K562 (cell line): Measurements from ENCODE around the gene SLC6A6. TPM values are rescaled to one million over a fixed set of nuclear protein-coding genes. Genes with fewer than 3 reads are reported as not detected.
A peak's percentile ranks its signal among the peaks of the same experiment; 100 is the strongest.

Experiments used
- ATAC-seq: fragments of 200-7000 bp; cut with Tn5 transposase; 3 replicates; pipeline ENCODE4 v1.9.1; 2020; ENCODE audit warnings: moderate library complexity
- BruUV-seq: library from RNA; stranded (reverse); fragments of 400-500 nt; replicated peaks from 2 replicates; lab custom pipeline; 2021; lab: Mats Ljungman, UMichigan
- CTCF ChIA-PET: fragments of 300-600 bp; formaldehyde crosslinking; extraction: SDS; loops from one replicate; lab custom pipeline; 2021; ENCODE audit warnings: low intra/inter-chr PET ratio; lab: Yijun Ruan, JAX
- POLR2A ChIA-PET: fragments of 300-600, 350-650 bp; sonication (Branson Sonifier 250); formaldehyde crosslinking; extraction: SDS; loops from one replicate; lab custom pipeline; 2021; ENCODE audit warnings: antibody characterized with exemption, inconsistent platforms; lab: Yijun Ruan, JAX
- DNase-seq, 4 experiments: peaks; one replicate each; pipeline versions ENCODE4 v3.0.0 to v3.0.0-alpha.2; 2011 to 2018; ENCODE audit warnings: low spot score in 3 of 4, mixed read lengths in 3 of 4; ENCODE audit errors: extremely low read depth in 1 of 4
- FAIRE-seq: peaks from 2 replicates; lab custom pipeline; 2011; peaks lifted over from hg19 to GRCh38; lab: Jason Lieb, UNC
- H2AFZ ChIP-seq: 2 replicates; pipeline ENCODE4 v1.6.0; 2011; ENCODE audit warnings: low read depth, low read length, control low read depth, inconsistent platforms
- H3K27ac ChIP-seq: fragments of 200-600 bp; 3 replicates; pipeline ENCODE4 v1.8.0; 2011; ENCODE audit warnings: low read depth, mild to moderate bottlenecking, control low read depth, inconsistent platforms, low read length, moderate library complexity, mixed read lengths; ENCODE audit errors: extremely low read depth
- H3K27me3 ChIP-seq, 2 experiments: fragments of 300-600 bp in 1 of 2; 2 replicates in 1 of 2; 3 replicates in 1 of 2; pipeline versions ENCODE4 v1.6.0 to v1.8.0; 2011; ENCODE audit warnings: inconsistent platforms in 2 of 2, low read length in 2 of 2, mild to moderate bottlenecking in 1 of 2, mixed read lengths in 1 of 2, moderate library complexity in 1 of 2; ENCODE audit not compliant: control insufficient read depth in 2 of 2, insufficient read depth in 2 of 2
- H3K36me3 ChIP-seq: fragments of 300-600 bp; 3 replicates; pipeline ENCODE4 v1.8.0; 2011; ENCODE audit warnings: mild to moderate bottlenecking, low read length, inconsistent platforms; ENCODE audit not compliant: control insufficient read depth, insufficient read depth
- H3K4me1 ChIP-seq, 2 experiments: fragments of 200-600 bp in 1 of 2; replicated peaks in 1 of 2; 2 replicates in 1 of 2; 3 replicates in 1 of 2; pipeline versions ENCODE4 v1.5.1 to v1.8.0; 2011; ENCODE audit warnings: inconsistent platforms in 2 of 2, low read length in 2 of 2, mild to moderate bottlenecking in 1 of 2, mixed read lengths in 1 of 2, moderate library complexity in 1 of 2; ENCODE audit not compliant: control insufficient read depth in 2 of 2, insufficient read depth in 2 of 2
- H3K4me2 ChIP-seq: 2 replicates; pipeline ENCODE4 v1.6.1; 2011; ENCODE audit warnings: low read length, control low read depth, inconsistent platforms, mixed read lengths; ENCODE audit not compliant: insufficient read depth
- H3K4me3 ChIP-seq: fragments of 200-600 bp; sonication (generic), shearing (Covaris generic); 2 replicates; pipeline ENCODE4 v1.5.1; 2016; ENCODE audit warnings: control low read depth, inconsistent platforms
- H3K79me2 ChIP-seq: fragments of 200-600 bp; 3 replicates; pipeline ENCODE4 v1.8.0; 2011; ENCODE audit warnings: low read length, inconsistent platforms; ENCODE audit not compliant: control insufficient read depth, insufficient read depth
- H3K9ac ChIP-seq, 2 experiments: 2 replicates each; pipeline versions ENCODE4 v1.6.0 to v1.6.1; 2011; ENCODE audit warnings: low read depth in 2 of 2, low read length in 2 of 2, control low read depth in 1 of 2, inconsistent platforms in 1 of 2, mild to moderate bottlenecking in 1 of 2, mixed read lengths in 1 of 2; ENCODE audit not compliant: insufficient read depth in 1 of 2
- H3K9me1 ChIP-seq: one replicate; pipeline ENCODE4 v1.6.0; 2011; ENCODE audit warnings: inconsistent platforms, mild to moderate bottlenecking, low read length, moderate library complexity; ENCODE audit not compliant: control insufficient read depth, insufficient read depth
- H3K9me3 ChIP-seq: replicated peaks from 2 replicates; pipeline ENCODE4 v1.5.1; 2011; ENCODE audit warnings: low read depth, low read length, inconsistent platforms; ENCODE audit not compliant: control insufficient read depth, insufficient read depth
- H4K20me1 ChIP-seq: replicated peaks from 2 replicates; pipeline ENCODE4 v1.6.1; 2011; ENCODE audit warnings: low read length, inconsistent platforms, mixed read lengths; ENCODE audit not compliant: control insufficient read depth, insufficient read depth
- BDP1 ChIP-seq: IDR thresholded peaks from 3 replicates; pipeline ENCODE4 v1.6.1; 2011; ENCODE audit not compliant: insufficient read length, insufficient read depth
- E2F5 ChIP-seq: sonication (generic); formaldehyde crosslinking; IDR thresholded peaks from 2 replicates; pipeline ENCODE4 v1.8.0; 2022; ENCODE audit warnings: mild to moderate bottlenecking, missing genetic modification reagents
- KDM5B ChIP-seq: fragments of 200-600 bp; sonication (generic); IDR thresholded peaks from 2 replicates; pipeline ENCODE4 v1.6.1; 2012; ENCODE audit warnings: low read depth, mild to moderate bottlenecking, moderate library complexity, low read length, control low read depth, inconsistent platforms; ENCODE audit not compliant: insufficient replicate concordance
- MAFG ChIP-seq: fragments of 450-650 bp; conservative IDR thresholded peaks from 2 replicates; pipeline ENCODE4 v1.6.1; 2016; ENCODE audit warnings: missing genetic modification characterization, missing compliant biosample characterization
- MAFK ChIP-seq: IDR thresholded peaks from 2 replicates; pipeline ENCODE4 v1.6.1; 2011; ENCODE audit warnings: low read length, improper control_type of control experiment
- POLR2B ChIP-seq: fragments of 450-650 bp; IDR thresholded peaks from 2 replicates; pipeline ENCODE4 v1.6.1; 2018; ENCODE audit warnings: low read depth; ENCODE audit not compliant: partially characterized antibody
- POLR2G ChIP-seq: fragments of 200-400 bp; formaldehyde crosslinking; IDR thresholded peaks from 2 replicates; pipeline ENCODE4 v1.6.1; 2017; ENCODE audit warnings: low read depth, mild to moderate bottlenecking, antibody characterized with exemption, low read length, moderate library complexity
- TSHZ1 ChIP-seq: fragments of 250-450 bp; sonication (Bioruptor Pico); IDR thresholded peaks from 2 replicates; pipeline ENCODE4 v1.4.0; 2020; ENCODE audit warnings: mild to moderate bottlenecking, moderate library complexity
- ZNF316 ChIP-seq: fragments of 450-650 bp; IDR thresholded peaks from 2 replicates; pipeline ENCODE4 v1.6.1; 2016
- WGBS: fragments of 100-300 bp; shearing (Covaris generic); methylation state at CpG from one replicate; pipeline ENCODE4 v1.1.6; 2016; ENCODE audit warnings: low coverage, mixed read lengths; ENCODE audit not compliant: insufficient coverage; ENCODE audit errors: missing lambda C conversion rate; 5-methylcytosine and 5-hydroxymethylcytosine counted together
- in situ Hi-C: fragments of 300-500 bp; cut with MboI; formaldehyde crosslinking; loops from 4 replicates; pipeline ENCODE4 v1.15.0; 2018; ENCODE audit warnings: inconsistent platforms, mixed read lengths
- intact Hi-C: fragments of 100-400 bp; cut with micrococcal nuclease; formaldehyde crosslinking; loops from 2 replicates; pipeline ENCODE4 v1.14.2; 2022
- polyA plus RNA-seq, 8 experiments: library from polyadenylated mRNA; depleted of rRNA in 4 of 8; stranded (reverse) in 5 of 8; unstranded in 3 of 8; fragments of >200 nt; fragmentation: Nextera tagmentation in 2 of 8; fragmentation: Illumina TruSeq in 1 of 8; extraction: Ambion mirVana in 2 of 8; extraction: Trizol in 1 of 8; gene quantifications; 2 replicates each; pipeline versions ENCODE4 v1.2.1 to v1.2.3, GENCODE V29; 2011 to 2014; ENCODE audit warnings: inconsistent platforms in 1 of 8, missing spikeins in 1 of 8
- total RNA-seq, 7 experiments: library from RNA; depleted of rRNA in 6 of 7; stranded (reverse); fragments of >200 nt in 6 of 7; fragmentation: Illumina TruSeq in 2 of 7; extraction: Trizol in 2 of 7; gene quantifications; 2 replicates each; pipeline versions ENCODE4 v1.2.1 to v1.2.3, GENCODE V29; 2011 to 2021; ENCODE audit warnings: low replicate concordance in 1 of 7

SLC6A6 gene
- total and polyA plus RNA-seq, 9 of the 15 experiments (the other 6 are each of a cell fraction or from before 2014, with no cell fraction given), result 12.3 to 203 (median 93.2) TPM

GRCh38 chr3:14450506-14450905 lies 48.1 kb downstream of the SLC6A6 start:
- peak overlapping the region in 1 of 2 experiments; percentile 47; a peak in 1 of 4 replicates for H3K9ac ChIP-seq
- 0 out of 3 replicates have a peak, but pooled peaks cover 8% of the 10 kb centered on the region for H3K79me2 ChIP-seq
- no TSS peak for BruUV-seq
- WGBS, result 95% methylated on average over 3 of the region's 3 CpGs
- H3K27ac ChIP-seq, result no peak overlapping the region
- peaks cover 99% of the 10 kb centered on the region for H3K36me3 ChIP-seq
- DNase-seq (no peak), ATAC-seq (no peak)
- H3K4me1 ChIP-seq, result peaks cover 0 to 2% of the 10 kb centered on the region in 2 experiments; a peak in 1 of 5 replicates
- intact Hi-C loops (no loop called here), in situ Hi-C loops (no loop called here)
- H3K9me1 ChIP-seq, result no peaks in the 10 kb centered on the region
- ChIA-PET POLR2A (interaction anchor here (0.5 to 2.0 kb wide), 3 partner anchors 9 to 115 kb away, joined by 3 to 5 read pairs (median 3); no protein-coding TSS in a partner anchor), CTCF (no interaction called here)
- H3K27me3 ChIP-seq, result no peaks in the 10 kb centered on the region
- no peak overlapping the region for H2AFZ ChIP-seq
- no peak overlapping the region for H3K4me2 ChIP-seq
- peaks cover 3% of the 10 kb centered on the region; the same call in 1 of the 2 replicates for H4K20me1 ChIP-seq
- peaks cover 2% of the 10 kb centered on the region for H3K9me3 ChIP-seq
- TF ChIP-seq KDM5B, result no peak
- TF ChIP-seq POLR2G, result peak; percentile 49; the same call in 1 of the 2 replicates
- TF ChIP-seq, all 486 proteins: peak for 1
- FAIRE-seq, result no peak
- H3K4me3 ChIP-seq, result no peak overlapping the region

- Histone ChIP-seq H3K4me3 (no peak overlapping the region), H3K27me3 (no peaks in the 10 kb centered on the region), H3K4me1 (peaks cover 0 to 2% of the 10 kb centered on the region in 2 experiments; a peak in 1 of 5 replicates), H2AFZ (no peak overlapping the region), H3K9me1 (no peaks in the 10 kb centered on the region), H3K36me3 (peaks cover 99% of the 10 kb centered on the region), H3K27ac (no peak overlapping the region), H3K4me2 (no peak overlapping the region), H3K9me3 (peaks cover 2% of the 10 kb centered on the region; the same call in 1 of the 2 replicates), H3K79me2 (0 out of 3 replicates have a peak, but pooled peaks cover 7% of the 10 kb centered on the region), H3K9ac (no peak overlapping the region), H4K20me1 (peaks cover 3% of the 10 kb centered on the region; the same call in 1 of the 2 replicates)
- WGBS, result 89% methylated on average over 5 of the region's 5 CpGs
- intact Hi-C loops, result no loop called here
- CTCF ChIA-PET, result no interaction called here
- ATAC-seq, result no peak
- POLR2A ChIA-PET, result interaction anchor here (1.4 to 2.0 kb wide), 2 partner anchors 8 to 12 kb away, joined by 3 to 5 read pairs; no protein-coding TSS in a partner anchor
- DNase-seq, result no peak
- in situ Hi-C loops, result no loop called here
- FAIRE-seq, result peak; percentile 62
- BruUV-seq, result TSS peak; percentile 2
- 0 out of 2 replicates have a peak, but pooled peaks have one; percentile 52 for TF ChIP-seq E2F5
- TF ChIP-seq BDP1, result no peak
- 0 out of 2 replicates have a peak, but pooled peaks have one; percentile 12 for TF ChIP-seq MAFG (tag)
- 0 out of 2 replicates have a peak, but pooled peaks have one; percentile 25 for TF ChIP-seq MAFK
- TF ChIP-seq POLR2B, result peak; percentile 27
- TF ChIP-seq ZNF316, result peak; percentile 78
- no peak for TF ChIP-seq TSHZ1 (CRISPR knock-in tag)
Measured at GRCh38 chr3:14450922-14451606, 48.7 kb downstream of the SLC6A6 start.
